GM21515 (cell line): ENCODE results near the gene C5orf15.
A peak's percentile ranks its signal among the peaks of the same experiment; 100 is the strongest.
"Not testable (repeated sequence)": the region's sequence is repeated elsewhere in the genome, so short reads cannot be mapped to it uniquely, and the experiment has no call there.

Experiments used
- ATAC-seq: cut with Tn5 transposase; IDR thresholded peaks from one replicate; pipeline ENCODE4 v1.9.1; 2021; ENCODE audit not compliant: unreplicated experiment

C5orf15 gene

GRCh38 chr5:133994297-133994989 lies 26.0 kb upstream of the C5orf15 start:
- no peak for ATAC-seq

GRCh38 chr5:133993185-133993936 lies 24.9 kb upstream of the C5orf15 start:
- no peak for ATAC-seq

DNA sequence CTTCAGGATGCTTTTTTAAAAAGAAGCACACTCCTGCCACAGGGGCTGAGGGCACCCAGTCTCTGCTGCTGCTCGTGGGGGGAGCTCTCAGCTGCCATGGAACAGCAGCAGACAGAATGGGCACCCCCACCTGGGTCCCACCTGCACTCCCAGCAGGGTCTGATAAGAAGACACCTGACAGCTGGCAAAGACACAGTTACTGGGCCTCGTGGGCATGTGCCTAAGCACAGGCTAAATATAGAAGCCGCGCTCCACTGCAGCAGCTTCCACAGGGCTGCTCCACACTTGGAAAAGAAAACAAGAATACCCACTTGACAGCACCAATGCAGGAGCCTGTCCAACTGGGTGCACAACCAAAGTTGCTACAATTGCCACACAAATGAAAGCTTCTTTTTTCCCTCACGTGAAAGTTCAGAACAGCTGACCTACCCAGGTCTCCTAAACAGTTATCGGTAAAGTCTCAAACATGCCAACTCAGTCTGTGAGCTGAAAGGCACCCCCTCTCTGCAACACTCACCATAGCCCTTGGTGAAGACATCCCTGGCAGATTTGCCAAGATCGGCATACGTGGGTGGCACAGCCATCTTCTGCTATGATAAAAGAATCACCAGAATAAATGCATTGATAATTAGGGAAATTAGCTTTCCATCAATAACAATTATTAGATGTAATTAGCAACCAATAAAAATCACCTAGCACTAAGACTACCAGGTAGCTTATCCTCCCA lies 24.2 kb upstream of the C5orf15 start:
- no peak for ATAC-seq

- ATAC-seq, result no peak
Observed at GRCh38 chr5:133991171-133991910, 22.9 kb upstream of the C5orf15 start.

DNA sequence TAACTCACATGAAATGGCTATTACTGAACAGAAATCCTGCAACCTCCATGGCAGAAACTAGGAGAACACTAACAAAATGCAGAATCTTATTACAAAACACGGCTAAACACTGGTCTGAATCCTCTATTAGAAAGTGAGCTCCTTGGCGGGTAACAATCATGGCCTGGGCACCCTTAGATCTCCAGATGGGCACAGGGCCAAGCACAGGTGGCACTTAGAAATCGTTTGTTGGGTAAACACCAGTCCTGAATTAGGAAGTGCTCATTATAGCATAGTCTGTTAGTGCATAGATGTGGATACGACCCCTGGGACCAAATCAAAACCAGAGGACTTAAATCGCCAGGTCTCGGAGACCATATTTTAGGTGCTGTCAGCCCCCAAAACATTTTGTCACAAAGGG lies 22.0 kb upstream of the C5orf15 start:
- no peak for ATAC-seq

DNA sequence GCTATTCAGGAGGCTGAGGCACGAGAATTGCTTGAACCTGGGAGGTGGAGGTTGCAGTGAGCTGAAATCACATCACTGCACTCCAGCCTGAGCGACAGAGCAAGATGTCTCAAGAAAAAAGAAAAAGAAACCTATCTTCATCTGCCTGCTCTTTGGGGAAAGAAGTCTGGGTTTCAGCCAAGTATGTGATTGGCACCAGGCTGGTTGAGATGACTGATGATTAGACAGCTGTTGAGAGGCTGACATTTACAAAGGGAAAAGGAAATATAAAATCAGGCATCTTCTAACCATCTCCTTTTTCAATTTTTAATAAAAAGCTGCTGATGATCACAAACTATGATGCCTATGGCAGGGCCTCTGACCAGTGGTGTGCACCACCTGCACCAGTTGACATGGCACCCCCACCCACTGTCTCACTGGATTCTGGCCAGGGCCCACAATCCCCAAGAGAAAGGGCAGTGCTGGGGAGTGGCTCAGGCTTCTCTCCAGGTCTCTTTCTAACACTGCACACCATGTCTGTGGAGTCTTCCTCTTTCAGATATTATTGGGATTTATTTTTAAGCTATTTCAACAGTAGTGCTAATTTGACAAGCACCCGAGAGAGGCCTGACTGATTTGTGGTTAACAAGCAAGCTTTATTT lies 17.2 kb upstream of the C5orf15 start:
- no peak for ATAC-seq

- no peak for ATAC-seq
Observed at GRCh38 chr5:133983674-133984073, 15.2 kb upstream of the C5orf15 start.

- no peak for ATAC-seq
Observed at GRCh38 chr5:133981714-133982113, 13.3 kb upstream of the C5orf15 start.

DNA sequence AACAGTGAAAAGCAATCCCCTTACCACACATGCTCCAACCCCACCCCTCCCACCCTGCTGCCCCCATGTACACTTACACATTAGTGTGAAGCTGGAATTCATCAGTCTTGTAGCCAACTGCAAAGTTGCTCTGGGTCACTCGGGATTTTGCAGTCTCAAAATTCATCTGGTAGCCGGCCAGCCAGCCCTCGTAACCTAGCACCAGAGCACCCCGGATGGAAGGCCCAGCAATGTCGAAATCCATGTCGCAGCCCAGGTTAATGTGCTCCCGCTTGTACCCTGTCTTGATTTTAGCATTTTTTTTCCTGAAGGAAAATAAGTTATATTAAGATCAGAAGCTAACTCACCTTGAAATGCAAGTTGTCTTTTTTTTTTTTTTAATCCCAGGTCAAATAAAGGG lies 12.2 kb upstream of the C5orf15 start:
- no peak for ATAC-seq

DNA sequence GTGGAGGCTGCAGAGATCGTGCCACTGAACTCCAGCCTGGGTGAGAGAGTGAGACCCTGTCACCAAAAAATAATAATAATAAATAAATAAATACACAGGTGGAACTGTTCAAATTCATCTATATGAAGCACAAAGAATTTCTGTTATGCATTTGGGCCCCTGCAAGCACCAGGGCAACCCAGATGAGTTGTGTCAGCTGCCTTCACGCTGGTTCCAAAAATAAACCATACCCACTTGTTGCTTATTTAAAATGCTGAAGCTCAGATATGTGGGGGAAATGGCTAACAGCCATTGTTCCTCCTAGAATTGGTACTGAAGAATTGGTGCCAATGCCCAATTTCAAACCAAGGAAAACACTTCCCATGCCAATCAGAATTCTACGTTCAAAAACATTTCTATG lies 10.5 kb upstream of the C5orf15 start:
- ATAC-seq, result no peak

- ATAC-seq, result no peak
Observed at GRCh38 chr5:133977858-133978257, 9.4 kb upstream of the C5orf15 start.

GRCh38 chr5:133977161-133977787 lies 8.8 kb upstream of the C5orf15 start:
- ATAC-seq, result no peak

DNA sequence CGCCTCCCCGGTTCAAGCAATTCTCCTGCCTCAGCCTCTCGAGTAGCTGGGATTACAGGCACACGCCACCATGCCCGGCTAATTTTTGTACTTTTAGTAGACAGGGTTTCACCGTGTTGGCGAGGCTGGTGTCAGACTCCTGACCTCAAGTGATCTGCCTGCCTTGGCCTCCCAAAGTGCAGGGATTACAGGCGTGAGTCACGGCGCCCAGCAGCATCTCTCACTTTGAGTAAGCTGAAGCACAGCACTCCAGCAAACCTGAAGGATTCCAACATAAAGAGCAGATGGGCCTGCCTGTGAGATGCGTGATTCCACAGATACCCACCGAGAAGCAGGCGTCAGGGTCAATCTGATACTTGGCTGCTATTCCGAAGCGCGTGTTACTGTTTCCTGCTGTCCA lies 7.1 kb upstream of the C5orf15 start:
- ATAC-seq, result not testable (repeated sequence)

- no peak for ATAC-seq
Observed at GRCh38 chr5:133974142-133974541, 5.7 kb upstream of the C5orf15 start.

DNA sequence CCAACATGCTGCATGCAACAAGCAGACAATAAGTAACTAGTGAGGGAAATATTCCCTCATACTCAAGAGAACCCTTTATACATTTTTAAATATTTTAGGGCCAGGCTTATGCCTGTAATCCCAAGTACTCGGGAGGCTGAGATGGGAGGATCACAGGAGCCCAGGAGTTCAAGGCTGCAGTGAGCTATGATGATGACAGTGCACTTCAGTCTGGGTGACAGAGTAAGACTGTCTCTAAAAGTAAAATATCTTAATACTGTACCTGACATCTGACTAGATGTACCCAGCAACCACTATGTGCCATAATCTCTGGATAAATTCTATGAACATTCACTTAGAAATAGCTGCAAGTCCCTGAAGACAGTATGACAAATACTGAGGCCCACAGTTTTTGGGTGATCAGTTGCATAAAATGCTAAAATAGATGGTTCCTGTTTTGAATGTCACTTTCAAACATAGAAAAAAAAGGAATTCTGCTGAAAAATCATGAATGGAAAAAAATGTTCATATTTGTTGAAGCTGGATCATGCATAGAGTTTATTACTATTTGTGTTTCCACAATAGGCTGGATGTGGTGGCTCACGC lies 2.0 kb upstream of the C5orf15 start:
- ATAC-seq, result no peak

GRCh38 chr5:133969654-133970324 lies 1.4 kb upstream of the C5orf15 start:
- ATAC-seq, result no peak

DNA sequence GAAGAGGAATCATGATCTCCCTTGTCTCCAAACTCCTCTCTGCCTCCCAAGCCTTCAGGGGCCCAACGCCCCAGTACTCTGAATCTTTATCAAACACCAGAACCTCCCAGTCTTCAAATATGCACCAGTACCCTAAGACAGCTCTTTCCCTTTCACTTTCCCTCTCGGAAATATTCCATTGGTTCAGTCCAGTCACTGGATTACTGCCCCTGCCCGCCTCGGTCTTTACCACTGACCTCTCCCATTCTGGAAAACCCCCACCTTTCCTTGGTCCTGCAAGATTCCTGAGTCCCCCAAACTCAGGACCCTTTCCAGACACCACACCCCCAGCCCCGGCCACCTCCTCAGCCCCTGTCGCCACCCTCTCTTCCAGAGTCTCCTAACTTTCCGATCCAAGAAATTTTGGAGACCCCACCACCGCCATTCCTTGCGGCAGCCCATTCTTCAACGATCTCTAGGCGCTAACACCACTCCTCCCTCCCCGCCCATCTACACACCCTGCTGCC lies 674 bp downstream of the C5orf15 start:
- ATAC-seq, result peak; percentile 1

DNA sequence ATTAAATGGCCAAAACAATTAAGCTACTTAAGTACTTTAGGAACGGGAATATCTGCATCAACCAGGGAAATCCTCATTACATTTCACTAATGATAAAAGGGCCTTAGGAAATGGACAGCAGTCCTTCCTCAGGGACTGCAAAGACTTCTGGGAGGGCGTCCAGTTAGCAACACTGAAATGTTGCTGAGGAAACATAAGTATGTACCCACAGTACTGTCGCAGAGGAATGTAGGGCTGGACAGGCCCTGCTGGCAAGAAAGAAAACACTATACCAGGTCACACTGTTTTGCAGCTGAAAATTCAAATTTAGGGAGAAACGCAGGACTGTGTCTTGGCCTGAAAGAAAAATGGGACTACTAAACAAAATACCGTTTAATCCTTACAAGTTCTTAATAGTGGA lies 1.3 kb downstream of the C5orf15 start:
- no peak for ATAC-seq

- no peak for ATAC-seq
Observed at GRCh38 chr5:133966090-133966489, 2.3 kb downstream of the C5orf15 start.
